Astrocyte of the spinal cord (primary cell): ENCODE data around the gene SYCN.

ENCODE experiments used
- DNase-seq: peaks from one replicate; pipeline ENCODE4 v3.0.0; 2011; ENCODE audit warnings: low read depth, low spot score
- H3K4me3 ChIP-seq: 2 replicates; pipeline ENCODE4 v1.5.1; 2011; ENCODE audit warnings: low read depth, mild to moderate bottlenecking, low read length, moderate library complexity
- in situ Hi-C: cut with HindIII; loops from 2 replicates; pipeline ENCODE4 v1.10.0; 2017; ENCODE audit warnings: low sequenced_read_pairs
- TF ChIP-seq, protein P1 (sequence below): IDR thresholded peaks from 2 replicates; pipeline ENCODE4 v1.5.1; 2012; ENCODE audit warnings: low read depth, mild to moderate bottlenecking, low read length, inconsistent platforms

Gene SYCN, protein sequence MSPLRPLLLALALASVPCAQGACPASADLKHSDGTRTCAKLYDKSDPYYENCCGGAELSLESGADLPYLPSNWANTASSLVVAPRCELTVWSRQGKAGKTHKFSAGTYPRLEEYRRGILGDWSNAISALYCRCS

DNA sequence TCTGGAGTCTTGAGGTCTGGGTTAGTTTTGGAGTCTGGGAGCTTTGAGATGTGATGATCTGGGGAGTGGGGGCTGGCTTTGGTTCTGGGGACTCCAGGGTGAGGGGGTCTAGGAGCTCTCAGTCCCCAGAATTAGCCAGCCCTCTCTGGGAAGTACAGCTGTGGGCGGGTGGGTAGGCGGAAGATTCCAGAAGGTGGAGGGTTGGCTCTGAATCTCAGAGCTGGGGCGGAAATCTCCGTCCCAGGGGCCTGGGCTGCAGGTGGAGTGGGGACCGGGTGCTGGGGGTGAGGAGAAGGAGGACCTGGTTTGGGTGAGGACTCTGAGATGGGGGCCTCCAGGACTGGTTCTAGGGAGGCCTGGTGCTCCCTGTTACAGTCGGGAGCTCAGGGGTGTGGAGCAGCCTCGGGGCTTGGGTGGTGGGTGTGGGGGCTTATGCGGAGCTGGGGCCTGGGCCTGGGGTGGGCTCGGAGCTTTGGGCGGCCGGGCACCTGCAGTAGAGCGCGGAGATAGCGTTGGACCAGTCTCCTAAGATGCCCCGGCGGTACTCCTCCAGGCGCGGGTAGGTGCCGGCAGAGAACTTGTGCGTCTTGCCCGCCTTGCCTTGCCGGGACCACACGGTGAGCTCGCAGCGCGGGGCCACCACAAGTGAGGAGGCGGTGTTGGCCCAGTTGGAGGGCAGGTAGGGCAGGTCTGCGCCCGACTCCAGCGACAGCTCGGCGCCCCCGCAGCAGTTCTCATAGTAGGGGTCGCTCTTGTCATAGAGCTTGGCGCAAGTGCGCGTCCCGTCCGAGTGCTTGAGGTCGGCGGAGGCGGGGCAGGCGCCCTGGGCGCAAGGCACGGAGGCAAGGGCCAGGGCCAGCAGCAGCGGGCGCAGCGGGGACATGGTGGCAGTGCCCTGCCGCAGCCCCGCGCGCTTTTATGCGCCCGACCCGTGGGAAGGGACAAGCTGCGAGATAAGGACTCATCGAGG is at the start of gene SYCN:
TSS of gene SYCN (minus strand) at position 892 of the 970 bp plus-strand sequence. CDS start at position 883, 9 bp downstream.
- in situ Hi-C loops: no loop called here
- H3K4me3 ChIP-seq: no peak within 1 kb of the TSS
- TF ChIP-seq, protein P1, sequence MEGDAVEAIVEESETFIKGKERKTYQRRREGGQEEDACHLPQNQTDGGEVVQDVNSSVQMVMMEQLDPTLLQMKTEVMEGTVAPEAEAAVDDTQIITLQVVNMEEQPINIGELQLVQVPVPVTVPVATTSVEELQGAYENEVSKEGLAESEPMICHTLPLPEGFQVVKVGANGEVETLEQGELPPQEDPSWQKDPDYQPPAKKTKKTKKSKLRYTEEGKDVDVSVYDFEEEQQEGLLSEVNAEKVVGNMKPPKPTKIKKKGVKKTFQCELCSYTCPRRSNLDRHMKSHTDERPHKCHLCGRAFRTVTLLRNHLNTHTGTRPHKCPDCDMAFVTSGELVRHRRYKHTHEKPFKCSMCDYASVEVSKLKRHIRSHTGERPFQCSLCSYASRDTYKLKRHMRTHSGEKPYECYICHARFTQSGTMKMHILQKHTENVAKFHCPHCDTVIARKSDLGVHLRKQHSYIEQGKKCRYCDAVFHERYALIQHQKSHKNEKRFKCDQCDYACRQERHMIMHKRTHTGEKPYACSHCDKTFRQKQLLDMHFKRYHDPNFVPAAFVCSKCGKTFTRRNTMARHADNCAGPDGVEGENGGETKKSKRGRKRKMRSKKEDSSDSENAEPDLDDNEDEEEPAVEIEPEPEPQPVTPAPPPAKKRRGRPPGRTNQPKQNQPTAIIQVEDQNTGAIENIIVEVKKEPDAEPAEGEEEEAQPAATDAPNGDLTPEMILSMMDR: no peak
- DNase-seq: no peak

DNA sequence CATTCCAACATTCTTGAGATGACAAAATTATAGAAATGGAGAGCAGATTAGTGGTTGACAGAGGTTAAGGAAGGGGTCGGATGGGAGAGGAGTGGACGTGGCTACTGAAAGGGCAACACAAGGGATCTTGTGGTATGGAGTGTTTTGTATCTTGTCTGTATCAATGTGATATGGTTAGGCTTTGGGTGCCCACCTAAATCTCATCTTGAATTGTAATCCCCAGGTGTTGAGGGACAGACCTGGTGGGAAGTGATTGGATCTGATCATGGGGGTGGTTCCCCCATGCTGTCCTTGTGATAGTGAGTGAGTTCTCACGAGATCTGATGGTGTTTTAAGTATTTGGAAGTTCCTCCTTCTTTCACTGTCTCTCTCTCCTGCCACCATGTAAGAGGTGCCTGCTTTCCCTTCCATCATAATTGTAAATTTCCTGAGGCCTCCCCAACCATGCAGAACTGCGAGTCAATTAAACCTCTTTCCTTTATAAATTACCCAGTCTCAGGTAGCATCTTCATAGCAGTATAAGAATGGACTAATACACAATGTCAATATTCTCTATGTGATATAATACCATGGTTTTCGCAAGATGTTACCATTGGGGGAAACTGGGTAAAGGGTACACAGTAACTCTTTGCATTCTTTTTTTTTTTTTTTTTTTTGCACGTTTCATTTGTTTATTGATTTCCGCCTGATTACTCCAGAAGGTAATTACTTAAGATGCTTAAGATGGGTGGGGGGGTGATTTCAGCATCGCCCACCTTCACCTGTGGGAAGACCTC is 49.5 kb upstream of the SYCN start:
- H3K4me3 ChIP-seq: no peak overlapping the region
- DNase-seq: no peak
- in situ Hi-C loops: no loop called here
- TF ChIP-seq, protein P1: no peak

DNA sequence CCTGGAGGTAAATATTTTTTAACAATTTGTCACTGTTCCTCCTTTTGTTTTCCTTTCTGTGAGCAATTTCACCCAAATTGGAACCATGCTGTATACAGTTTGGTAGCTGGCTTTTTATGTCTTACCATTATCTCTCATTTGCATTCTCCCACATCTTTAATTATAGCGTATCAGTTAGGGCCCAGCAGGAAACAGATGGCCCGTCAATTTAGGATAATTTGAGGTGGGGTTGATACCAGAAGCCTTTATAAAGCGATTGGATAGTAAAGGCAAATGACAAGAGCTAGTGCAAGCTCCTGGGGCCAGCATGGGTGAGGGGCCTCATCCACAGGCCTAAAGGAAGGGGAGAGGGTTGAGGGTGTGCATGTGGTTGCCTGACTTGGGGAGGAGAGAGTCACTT is 48.4 kb upstream of the SYCN start:
- in situ Hi-C loops: no loop called here
- DNase-seq: no peak
- no peak overlapping the region for H3K4me3 ChIP-seq
- TF ChIP-seq, protein P1: no peak

DNA sequence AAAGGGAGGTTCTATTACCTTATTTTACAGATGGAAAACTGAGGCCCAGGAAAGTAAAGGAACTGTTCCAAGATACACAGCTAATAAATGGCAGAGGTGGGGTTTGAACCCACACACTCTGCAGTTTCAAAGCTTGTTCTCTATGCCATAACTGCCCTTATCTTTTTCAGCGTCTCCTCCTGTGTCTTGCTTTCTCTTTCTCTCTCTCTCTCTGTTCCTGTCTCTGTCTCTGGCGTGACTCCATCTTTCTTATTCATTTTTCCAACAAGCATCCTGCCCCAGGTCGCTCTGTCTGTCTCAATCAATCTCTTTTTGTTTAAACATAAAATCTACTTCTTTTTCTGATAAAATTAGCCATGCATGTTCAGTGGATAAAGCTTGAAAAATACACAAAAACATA is 47.8 kb upstream of the SYCN start:
- in situ Hi-C loops: no loop called here
- no peak overlapping the region for H3K4me3 ChIP-seq
- DNase-seq: no peak
- TF ChIP-seq, protein P1: no peak

DNA sequence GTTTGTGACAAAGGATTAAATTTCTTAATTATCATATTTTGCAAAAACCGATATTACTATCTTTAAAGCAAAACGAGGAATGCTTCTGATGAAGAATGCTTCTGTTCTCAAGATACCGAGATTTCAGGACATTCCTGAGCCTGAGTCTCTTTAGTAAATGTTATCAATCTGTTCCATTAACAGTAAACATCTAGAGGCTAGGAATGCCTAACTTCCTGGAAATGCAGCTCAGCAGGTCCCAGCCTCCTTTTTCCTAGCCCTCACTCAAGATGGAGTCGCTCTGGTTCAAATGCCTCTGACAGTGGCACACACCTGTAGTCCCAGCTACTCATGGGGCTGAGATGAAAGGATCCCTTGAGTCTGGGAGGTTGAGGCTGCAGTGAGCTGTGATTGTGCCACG is 47.0 kb upstream of the SYCN start:
- DNase-seq: no peak
- in situ Hi-C loops: no loop called here
- TF ChIP-seq, protein P1: no peak

DNA sequence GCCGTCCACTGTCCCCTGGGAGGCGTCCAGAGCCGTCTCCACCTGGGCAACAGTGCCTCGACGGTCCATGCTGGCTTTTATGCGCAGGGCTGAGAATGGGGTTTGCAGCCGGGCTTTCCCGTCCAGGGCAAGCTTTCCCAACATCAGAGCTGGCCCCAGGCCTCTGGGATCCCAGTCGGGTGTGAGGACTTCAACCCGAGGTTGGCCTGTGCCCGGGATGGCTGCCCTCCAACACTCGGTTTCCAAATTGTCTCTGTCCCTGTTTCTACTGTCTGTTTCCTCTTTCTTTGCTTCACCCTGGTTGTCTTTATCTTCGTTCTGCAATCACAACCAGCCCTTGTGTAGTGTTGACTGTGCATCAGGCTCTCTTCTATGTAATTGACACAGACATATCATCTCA is 44.7 kb upstream of the SYCN start, which contains the start of gene IFNL4:
TSS of gene IFNL4 (minus strand) at position 51 of the 400 bp plus-strand sequence.
- no peak for DNase-seq
- TF ChIP-seq, protein P1: no peak
- no peak within 1 kb of the TSS for H3K4me3 ChIP-seq
- in situ Hi-C loops: no loop called here

More for the DNA sequence above, 47.0 kb upstream of the SYCN start:
- H3K4me3 ChIP-seq: no peak overlapping the region
